Duodenal mucosa (tissue), 2 donors: ENCODE results near the gene MEI1.
A peak's percentile ranks its signal among the peaks of the same experiment; 100 is the strongest.

Experiments used
- H3K27ac ChIP-seq: one replicate; pipeline ENCODE4 v1.7.0; 2013; ENCODE audit warnings: low read depth, low read length
- H3K27me3 ChIP-seq, 2 donors: one replicate each; pipeline ENCODE4 v1.7.0; 2013; ENCODE audit warnings: low read length in 2 of 2, control low read depth in 1 of 2; ENCODE audit not compliant: insufficient read depth in 2 of 2, control insufficient read depth in 1 of 2
- H3K36me3 ChIP-seq, 2 donors: one replicate each; pipeline ENCODE4 v1.7.0; 2013; ENCODE audit warnings: low read length in 2 of 2, control low read depth in 1 of 2; ENCODE audit not compliant: insufficient read depth in 2 of 2, control insufficient read depth in 1 of 2
- H3K4me1 ChIP-seq, 2 donors: one replicate each; pipeline ENCODE4 v1.7.0; 2013; ENCODE audit warnings: low read length in 2 of 2, control low read depth in 1 of 2; ENCODE audit not compliant: insufficient read depth in 2 of 2, control insufficient read depth in 1 of 2
- H3K4me3 ChIP-seq, 2 donors: one replicate each; pipeline ENCODE4 v1.7.0; 2013; ENCODE audit warnings: low read length in 2 of 2, low read depth in 1 of 2
- H3K9ac ChIP-seq, 2 donors: one replicate each; pipeline ENCODE4 v1.7.0; 2013; ENCODE audit warnings: low read length in 2 of 2, low read depth in 1 of 2
- H3K9me3 ChIP-seq, 2 donors: one replicate each; pipeline ENCODE4 v1.7.0; 2013; ENCODE audit warnings: low read length in 2 of 2, control low read depth in 1 of 2; ENCODE audit not compliant: control insufficient read depth in 1 of 2

MEI1 gene

GRCh38 chr22:41779929-41780505 lies 80.7 kb downstream of the MEI1 start:
- Histone ChIP-seq H3K27me3 (no peaks in the 10 kb centered on the region), H3K9ac (no peak overlapping the region), H3K9me3 (no peaks in the 10 kb centered on the region), H3K4me3 (no peak overlapping the region), H3K4me1 (peaks cover 0 to 5% of the 10 kb centered on the region in 2 donors), H3K27ac (no peak overlapping the region), H3K36me3 (no peaks in the 10 kb centered on the region)

DNA sequence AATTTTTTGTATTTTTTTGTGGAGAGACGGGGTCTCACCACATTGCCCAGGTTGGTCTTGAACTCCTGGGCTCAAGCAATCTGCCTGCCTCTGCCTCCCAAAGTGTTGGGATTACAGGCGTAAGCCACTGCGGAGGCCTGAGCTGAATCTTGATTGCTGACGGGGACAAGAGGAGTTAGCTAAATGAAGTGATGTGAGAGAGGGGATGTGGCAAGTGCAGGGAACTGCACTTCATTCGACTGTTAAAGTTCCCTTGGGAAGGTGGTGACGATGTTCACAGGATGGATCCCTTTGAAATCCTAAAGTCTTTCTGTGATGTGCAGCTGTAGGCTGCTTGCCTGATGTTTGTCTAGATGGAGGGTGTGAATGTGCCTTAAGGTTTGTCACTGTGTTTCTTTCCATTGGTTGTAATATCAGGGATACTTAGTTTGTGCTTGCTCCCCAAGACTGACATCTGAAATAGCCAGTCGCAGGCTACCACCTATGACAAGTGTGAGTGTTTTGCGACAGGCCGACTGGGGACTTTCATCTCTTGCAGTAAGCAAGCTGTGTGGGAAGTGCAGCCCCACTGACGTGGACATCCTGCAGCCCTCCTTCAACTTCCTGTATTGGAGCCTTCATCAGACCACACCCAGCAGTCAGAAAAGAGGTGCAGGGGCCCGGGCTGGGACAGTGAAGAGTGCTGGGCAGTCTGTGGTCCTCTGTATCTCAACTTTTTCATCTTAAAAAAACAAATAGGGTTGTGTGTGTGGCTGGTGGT lies 81.6 kb downstream of the MEI1 start:
- peak overlapping the region; percentile 45 for H3K27ac ChIP-seq
- peak overlapping the region; percentile 55 to 58 for H3K9ac ChIP-seq
- no peaks in the 10 kb centered on the region for H3K9me3 ChIP-seq
- peak overlapping the region; percentile 59 to 61 for H3K4me3 ChIP-seq
- peaks cover 0 to 5% of the 10 kb centered on the region in 2 donors for H3K4me1 ChIP-seq
- H3K36me3 ChIP-seq = no peaks in the 10 kb centered on the region
- H3K27me3 ChIP-seq = no peaks in the 10 kb centered on the region

GRCh38 chr22:41781507-41781906 lies 82.2 kb downstream of the MEI1 start:
- Histone ChIP-seq H3K4me3 (peak overlapping the region; percentile 59 to 61), H3K36me3 (no peaks in the 10 kb centered on the region), H3K9me3 (no peaks in the 10 kb centered on the region), H3K27me3 (no peaks in the 10 kb centered on the region), H3K4me1 (peaks cover 0 to 5% of the 10 kb centered on the region in 2 donors), H3K27ac (peak overlapping the region; percentile 45), H3K9ac (peak overlapping the region; percentile 55 to 58)

DNA sequence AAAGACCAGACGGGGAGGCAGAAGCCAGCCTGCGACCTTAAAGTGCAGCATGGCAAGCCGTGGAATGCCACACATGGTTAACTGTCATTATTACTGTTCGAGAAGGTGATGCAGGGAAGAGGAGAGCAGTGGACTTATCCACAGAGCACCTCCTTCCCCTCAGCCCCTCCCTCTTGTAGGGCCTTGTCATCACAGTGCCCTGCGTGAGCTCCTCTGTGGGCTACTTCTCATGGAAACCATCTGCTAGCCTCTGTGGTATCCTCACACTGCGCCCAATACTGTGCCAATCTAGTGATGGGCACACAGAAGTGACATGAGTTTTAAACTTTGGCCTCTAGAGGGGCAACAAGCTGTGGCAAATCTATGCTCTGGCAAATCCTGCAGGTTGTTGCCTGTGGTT lies 83.0 kb downstream of the MEI1 start:
- Histone ChIP-seq H3K9me3 (no peaks in the 10 kb centered on the region), H3K27me3 (no peaks in the 10 kb centered on the region), H3K27ac (no peak overlapping the region), H3K36me3 (no peaks in the 10 kb centered on the region), H3K4me3 (peak overlapping the region; percentile 59 to 61), H3K4me1 (peaks cover 0 to 5% of the 10 kb centered on the region in 2 donors), H3K9ac (peak overlapping the region; percentile 55 to 58)

- H3K9ac ChIP-seq = peak overlapping the region; percentile 55 to 58
- H3K4me3 ChIP-seq = peak overlapping the region in 1 of 2 donors; percentile 59
- H3K27me3 ChIP-seq = no peaks in the 10 kb centered on the region
- H3K9me3 ChIP-seq = no peaks in the 10 kb centered on the region
- peaks cover 0 to 5% of the 10 kb centered on the region in 2 donors for H3K4me1 ChIP-seq
- H3K27ac ChIP-seq = no peak overlapping the region
- H3K36me3 ChIP-seq = no peaks in the 10 kb centered on the region
Observed at GRCh38 chr22:41782751-41783150, 83.4 kb downstream of the MEI1 start.

DNA sequence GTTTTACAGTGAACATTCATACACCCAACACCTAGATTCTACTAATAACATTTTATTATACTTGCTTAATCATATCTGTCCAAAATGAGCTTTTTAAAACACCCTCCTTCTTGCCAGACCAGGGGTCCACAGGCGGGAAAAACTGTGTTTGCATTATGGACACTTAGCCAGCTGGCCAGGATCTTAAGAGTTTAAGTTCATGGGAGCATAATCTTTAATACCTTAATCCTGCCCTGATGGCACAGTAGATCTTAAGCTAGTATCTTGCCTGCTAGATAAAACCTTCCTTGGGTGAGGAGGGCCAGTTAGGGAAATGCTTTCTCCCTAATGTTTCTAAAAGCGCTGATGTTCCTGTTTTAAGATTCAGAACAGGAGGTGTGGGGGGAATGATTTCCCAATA lies 88.0 kb downstream of the MEI1 start:
- Histone ChIP-seq H3K27me3 (no peaks in the 10 kb centered on the region), H3K9me3 (no peaks in the 10 kb centered on the region), H3K4me3 (no peak overlapping the region), H3K4me1 (no peaks in the 10 kb centered on the region), H3K27ac (no peak overlapping the region), H3K9ac (no peak overlapping the region), H3K36me3 (no peaks in the 10 kb centered on the region)

DNA sequence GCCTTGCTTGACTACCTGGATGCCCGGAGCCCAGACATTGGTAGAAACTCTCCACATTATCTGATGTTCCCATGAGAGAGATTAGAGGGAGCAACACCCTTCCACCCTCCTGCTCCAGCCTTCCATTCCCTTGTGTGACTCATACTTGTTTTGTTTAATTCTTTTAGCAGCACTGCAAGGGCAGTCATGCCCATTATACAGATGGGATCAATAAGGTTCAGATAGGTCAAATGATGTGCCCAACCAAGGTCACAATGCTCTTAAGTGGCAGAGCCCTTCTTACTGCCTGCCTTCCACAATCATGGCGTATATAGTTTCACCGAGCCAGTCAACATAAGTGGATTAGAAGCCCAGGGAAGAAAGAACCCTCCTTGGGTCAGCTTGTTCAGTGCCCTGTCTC lies 94.6 kb downstream of the MEI1 start:
- Histone ChIP-seq H3K4me1 (no peaks in the 10 kb centered on the region), H3K27ac (no peak overlapping the region), H3K36me3 (peaks cover 0 to 4% of the 10 kb centered on the region in 2 donors), H3K9ac (no peak overlapping the region), H3K9me3 (no peaks in the 10 kb centered on the region), H3K27me3 (no peaks in the 10 kb centered on the region), H3K4me3 (no peak overlapping the region)

- peak overlapping the region in 1 of 2 donors; percentile 94 for H3K9ac ChIP-seq
Observed at GRCh38 chr22:41798736-41799135, 99.4 kb downstream of the MEI1 start.

DNA sequence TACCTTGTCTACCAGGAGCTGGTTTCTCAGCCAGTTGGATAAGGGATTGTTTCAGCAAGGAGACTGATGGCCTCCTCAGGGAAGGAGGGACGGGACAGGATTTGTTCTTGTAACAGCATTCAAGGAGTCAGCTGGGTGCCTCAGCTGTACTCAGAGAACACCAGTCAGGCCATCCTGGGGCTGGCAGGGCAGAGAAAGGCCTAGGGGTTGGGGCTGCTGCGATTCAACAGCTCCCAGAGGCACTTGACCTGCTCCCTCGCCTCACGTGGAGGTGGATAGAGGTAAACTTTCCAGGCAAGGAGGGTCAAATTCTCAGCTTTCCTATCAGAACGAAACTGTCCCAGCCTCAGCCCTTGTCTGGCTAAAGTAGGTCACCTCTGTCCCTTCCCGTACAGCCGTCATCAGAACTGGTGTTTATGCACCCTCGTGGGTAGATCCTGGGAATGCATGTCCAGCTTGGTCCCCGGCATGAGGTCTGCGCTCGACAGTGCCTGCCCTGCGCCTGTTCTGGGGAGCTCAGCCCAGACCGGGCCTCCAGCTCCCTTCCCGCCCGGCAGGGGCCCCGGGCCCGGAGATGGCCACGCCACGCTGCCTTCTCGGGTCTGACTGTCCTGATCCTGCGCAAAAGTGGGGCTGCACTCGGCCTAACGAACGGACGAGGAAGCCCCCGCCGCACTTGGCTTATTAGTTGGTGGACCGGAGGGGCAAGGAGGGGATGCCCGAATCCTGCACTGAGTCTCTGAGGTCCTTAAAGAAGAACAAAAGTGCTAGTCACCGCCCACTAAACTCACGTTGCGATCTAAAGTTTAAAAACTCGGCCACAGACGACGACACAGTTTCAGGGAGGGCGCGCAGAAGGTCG lies 100.4 kb downstream of the MEI1 start:
- Histone ChIP-seq H3K27ac (peak overlapping the region; percentile 80), H3K27me3 (no peaks in the 10 kb centered on the region), H3K9me3 (no peaks in the 10 kb centered on the region), H3K36me3 (no peaks in the 10 kb centered on the region), H3K4me1 (peaks cover 21 to 23% of the 10 kb centered on the region in 2 donors), H3K9ac (peak overlapping the region; percentile 93 to 94), H3K4me3 (peak overlapping the region; percentile 78 to 91)

More at GRCh38 chr22:41798736-41799135, 99.4 kb downstream of the MEI1 start:
- no peaks in the 10 kb centered on the region for H3K9me3 ChIP-seq
- no peak overlapping the region for H3K27ac ChIP-seq
- peaks cover 0 to 4% of the 10 kb centered on the region in 2 donors for H3K36me3 ChIP-seq
- H3K27me3 ChIP-seq = no peaks in the 10 kb centered on the region
- no peak overlapping the region for H3K4me3 ChIP-seq
- peaks cover 21 to 23% of the 10 kb centered on the region in 2 donors for H3K4me1 ChIP-seq
